Vagina (tissue), 2 donors: Measurements from ENCODE around the gene KRT5.

Experiments
- POLR2AphosphoS5 ChIP-seq, 2 donors: sonication (generic); formaldehyde crosslinking; IDR thresholded peaks; one replicate each; pipeline ENCODE4 v1.9.0; 2017; ENCODE audit warnings: antibody characterized with exemption in 2 of 2, mild to moderate bottlenecking in 2 of 2, low read depth in 1 of 2; ENCODE audit not compliant: insufficient read depth in 1 of 2
- TF ChIP-seq, protein P1 (sequence below), 3 experiments: fragments of 450-650 bp in 2 of 3; fragments of 200-600 bp in 1 of 3; sonication (generic) in 1 of 3; IDR thresholded peaks; one replicate each; pipeline ENCODE4 v1.5.1; 2017 to 2019; ENCODE audit warnings: antibody characterized with exemption in 3 of 3, mild to moderate bottlenecking in 2 of 3, moderate library complexity in 2 of 3

- TF ChIP-seq, protein P1, sequence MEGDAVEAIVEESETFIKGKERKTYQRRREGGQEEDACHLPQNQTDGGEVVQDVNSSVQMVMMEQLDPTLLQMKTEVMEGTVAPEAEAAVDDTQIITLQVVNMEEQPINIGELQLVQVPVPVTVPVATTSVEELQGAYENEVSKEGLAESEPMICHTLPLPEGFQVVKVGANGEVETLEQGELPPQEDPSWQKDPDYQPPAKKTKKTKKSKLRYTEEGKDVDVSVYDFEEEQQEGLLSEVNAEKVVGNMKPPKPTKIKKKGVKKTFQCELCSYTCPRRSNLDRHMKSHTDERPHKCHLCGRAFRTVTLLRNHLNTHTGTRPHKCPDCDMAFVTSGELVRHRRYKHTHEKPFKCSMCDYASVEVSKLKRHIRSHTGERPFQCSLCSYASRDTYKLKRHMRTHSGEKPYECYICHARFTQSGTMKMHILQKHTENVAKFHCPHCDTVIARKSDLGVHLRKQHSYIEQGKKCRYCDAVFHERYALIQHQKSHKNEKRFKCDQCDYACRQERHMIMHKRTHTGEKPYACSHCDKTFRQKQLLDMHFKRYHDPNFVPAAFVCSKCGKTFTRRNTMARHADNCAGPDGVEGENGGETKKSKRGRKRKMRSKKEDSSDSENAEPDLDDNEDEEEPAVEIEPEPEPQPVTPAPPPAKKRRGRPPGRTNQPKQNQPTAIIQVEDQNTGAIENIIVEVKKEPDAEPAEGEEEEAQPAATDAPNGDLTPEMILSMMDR (IDR thresholded peaks at IDR 0.05), result no peak
- no peak for TF ChIP-seq POLR2AphosphoS5 (IDR thresholded peaks at IDR 0.05; ENCODE audit: insufficient read depth in 1 of 2, low read depth in 1 of 2)
Measured at GRCh38 chr12:52529846-52530245, 9.7 kb upstream of the KRT5 start.
